Nephron (organoid): ENCODE measurements around the gene GABPB1.

Experiments
- H3K27ac Mint-ChIP-seq, 3 experiments: 2 replicates each; pipeline ENCODE4 v1.8.0; 2020; ENCODE audit warnings: mixed read lengths in 3 of 3, mild to moderate bottlenecking in 2 of 3, moderate library complexity in 1 of 3
- H3K27me3 Mint-ChIP-seq: 2 replicates; pipeline ENCODE4 v1.8.0; 2021; ENCODE audit warnings: low read depth, mild to moderate bottlenecking, moderate library complexity, mixed read lengths
- H3K36me3 Mint-ChIP-seq: 2 replicates; pipeline ENCODE4 v1.8.0; 2020; ENCODE audit warnings: low read depth, mixed read lengths
- H3K4me1 Mint-ChIP-seq: 2 replicates; pipeline ENCODE4 v1.8.0; 2020; ENCODE audit warnings: mixed read lengths
- H3K4me3 Mint-ChIP-seq, 3 experiments: 2 replicates each; pipeline ENCODE4 v1.8.0; 2020; ENCODE audit warnings: mild to moderate bottlenecking in 3 of 3, mixed read lengths in 3 of 3, moderate library complexity in 2 of 3
- H3K9me3 Mint-ChIP-seq: 2 replicates; pipeline ENCODE4 v1.8.0; 2020; ENCODE audit warnings: mixed read lengths
- TF ChIP-seq, protein P1 (sequence below), 3 experiments: fragments of 200-600 bp; sonication (generic); IDR thresholded peaks; one replicate each; pipeline ENCODE4 v1.5.0; 2021; ENCODE audit warnings: antibody characterized with exemption in 3 of 3; ENCODE audit not compliant: unreplicated experiment in 3 of 3

GABPB1 gene

DNA sequence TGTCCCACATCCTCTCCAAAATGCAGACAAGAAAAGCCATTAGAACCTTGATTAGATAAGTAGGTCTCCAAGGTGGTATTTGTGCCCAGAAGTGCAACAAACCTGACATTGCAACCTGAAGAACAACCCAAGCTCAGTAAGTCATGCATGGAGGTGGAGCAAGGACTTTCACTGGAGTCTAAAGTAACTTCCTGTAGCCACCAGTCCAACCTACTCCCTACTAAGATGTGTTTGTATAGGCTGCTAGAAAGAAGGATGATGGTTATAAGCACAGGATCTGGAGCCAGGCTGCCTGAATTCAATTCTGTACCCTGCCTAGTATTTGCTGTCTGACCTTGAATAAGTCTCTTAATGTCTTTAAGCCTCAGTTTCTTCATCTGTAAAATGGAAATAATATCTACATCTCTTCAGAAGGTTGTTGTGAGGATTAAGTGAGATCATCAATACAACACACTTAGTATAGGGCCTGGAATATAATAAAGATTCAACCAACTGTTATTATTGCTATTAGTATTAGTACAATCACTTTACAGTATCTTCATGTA lies 121.7 kb downstream of the GABPB1 start:
- no peaks in the 10 kb centered on the region for H3K36me3 Mint-ChIP-seq
- no peaks in the 10 kb centered on the region for H3K9me3 Mint-ChIP-seq
- H3K4me1 Mint-ChIP-seq = no peaks in the 10 kb centered on the region
- H3K4me3 Mint-ChIP-seq = no peak overlapping the region
- no peak overlapping the region for H3K27ac Mint-ChIP-seq
- no peaks in the 10 kb centered on the region for H3K27me3 Mint-ChIP-seq
- TF ChIP-seq, protein P1, sequence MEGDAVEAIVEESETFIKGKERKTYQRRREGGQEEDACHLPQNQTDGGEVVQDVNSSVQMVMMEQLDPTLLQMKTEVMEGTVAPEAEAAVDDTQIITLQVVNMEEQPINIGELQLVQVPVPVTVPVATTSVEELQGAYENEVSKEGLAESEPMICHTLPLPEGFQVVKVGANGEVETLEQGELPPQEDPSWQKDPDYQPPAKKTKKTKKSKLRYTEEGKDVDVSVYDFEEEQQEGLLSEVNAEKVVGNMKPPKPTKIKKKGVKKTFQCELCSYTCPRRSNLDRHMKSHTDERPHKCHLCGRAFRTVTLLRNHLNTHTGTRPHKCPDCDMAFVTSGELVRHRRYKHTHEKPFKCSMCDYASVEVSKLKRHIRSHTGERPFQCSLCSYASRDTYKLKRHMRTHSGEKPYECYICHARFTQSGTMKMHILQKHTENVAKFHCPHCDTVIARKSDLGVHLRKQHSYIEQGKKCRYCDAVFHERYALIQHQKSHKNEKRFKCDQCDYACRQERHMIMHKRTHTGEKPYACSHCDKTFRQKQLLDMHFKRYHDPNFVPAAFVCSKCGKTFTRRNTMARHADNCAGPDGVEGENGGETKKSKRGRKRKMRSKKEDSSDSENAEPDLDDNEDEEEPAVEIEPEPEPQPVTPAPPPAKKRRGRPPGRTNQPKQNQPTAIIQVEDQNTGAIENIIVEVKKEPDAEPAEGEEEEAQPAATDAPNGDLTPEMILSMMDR (IDR thresholded peaks at IDR 0.05; ENCODE audit: unreplicated experiment in 3 of 3) = no peak

GRCh38 chr15:50232791-50233190 lies 122.2 kb downstream of the GABPB1 start:
- Mint-ChIP-seq H3K4me1 (no peaks in the 10 kb centered on the region), H3K9me3 (no peaks in the 10 kb centered on the region), H3K27ac (no peak overlapping the region), H3K4me3 (no peak overlapping the region), H3K27me3 (no peaks in the 10 kb centered on the region), H3K36me3 (no peaks in the 10 kb centered on the region)
- TF ChIP-seq, protein P1 (IDR thresholded peaks at IDR 0.05; ENCODE audit: unreplicated experiment in 3 of 3) = no peak

GRCh38 chr15:50231761-50232160 lies 123.2 kb downstream of the GABPB1 start:
- Mint-ChIP-seq H3K27me3 (no peaks in the 10 kb centered on the region), H3K9me3 (no peaks in the 10 kb centered on the region), H3K27ac (no peak overlapping the region), H3K4me3 (no peak overlapping the region), H3K36me3 (no peaks in the 10 kb centered on the region), H3K4me1 (no peaks in the 10 kb centered on the region)
- TF ChIP-seq, protein P1 (IDR thresholded peaks at IDR 0.05; ENCODE audit: unreplicated experiment in 3 of 3) = no peak

GRCh38 chr15:50229336-50229735 lies 125.7 kb downstream of the GABPB1 start:
- no peaks in the 10 kb centered on the region for H3K27me3 Mint-ChIP-seq
- H3K4me3 Mint-ChIP-seq = no peak overlapping the region
- H3K36me3 Mint-ChIP-seq = no peaks in the 10 kb centered on the region
- H3K4me1 Mint-ChIP-seq = no peaks in the 10 kb centered on the region
- H3K27ac Mint-ChIP-seq = no peak overlapping the region
- no peaks in the 10 kb centered on the region for H3K9me3 Mint-ChIP-seq
- TF ChIP-seq, protein P1 (IDR thresholded peaks at IDR 0.05; ENCODE audit: unreplicated experiment in 3 of 3) = no peak

GRCh38 chr15:50228866-50229265 lies 126.1 kb downstream of the GABPB1 start:
- Mint-ChIP-seq H3K27me3 (no peaks in the 10 kb centered on the region), H3K36me3 (no peaks in the 10 kb centered on the region), H3K27ac (no peak overlapping the region), H3K4me1 (no peaks in the 10 kb centered on the region), H3K4me3 (no peak overlapping the region), H3K9me3 (no peaks in the 10 kb centered on the region)
- TF ChIP-seq, protein P1 (IDR thresholded peaks at IDR 0.05; ENCODE audit: unreplicated experiment in 3 of 3) = no peak

DNA sequence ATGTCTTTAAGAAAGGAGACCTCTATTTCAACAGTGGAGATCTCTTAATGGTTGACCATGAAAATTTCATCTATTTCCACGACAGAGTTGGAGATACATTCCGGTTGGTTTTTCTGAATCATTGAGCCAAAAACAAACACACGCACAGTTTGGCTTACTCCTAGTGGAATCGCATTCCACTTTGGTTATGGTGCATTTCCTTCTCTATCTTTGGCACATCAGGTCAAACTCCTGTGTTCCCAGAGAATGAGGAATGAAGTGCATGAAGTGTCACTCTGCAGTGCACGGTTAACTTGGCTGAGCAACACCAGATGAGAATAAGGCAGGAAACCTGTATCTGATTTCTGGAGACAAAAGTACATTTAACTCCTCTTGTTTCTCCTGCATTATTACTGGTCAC lies 127.9 kb downstream of the GABPB1 start:
- TF ChIP-seq, protein P1 (IDR thresholded peaks at IDR 0.05; ENCODE audit: unreplicated experiment in 3 of 3) = no peak
- Mint-ChIP-seq H3K27me3 (no peaks in the 10 kb centered on the region), H3K9me3 (no peaks in the 10 kb centered on the region), H3K27ac (no peak overlapping the region), H3K36me3 (no peaks in the 10 kb centered on the region), H3K4me3 (no peak overlapping the region), H3K4me1 (no peaks in the 10 kb centered on the region)
